PC-9 (cell line): ENCODE measurements around the gene SLC39A2. TPM values are rescaled to one million over a fixed set of nuclear protein-coding genes. Genes with fewer than 3 reads are reported as not detected.

Source experiments
- BruUV-seq: library from RNA; stranded (reverse); fragments of 400-500 nt; replicated peaks from 2 replicates; lab custom pipeline; 2021; lab: Mats Ljungman, UMichigan
- CTCF ChIA-PET: fragments of 300-600 bp; sonication (Branson Sonifier 250); formaldehyde crosslinking; loops from one replicate; lab custom pipeline; 2022; ENCODE audit warnings: antibody characterized with exemption; lab: Charles Lee
- POLR2A ChIA-PET: fragments of 300-600 bp; sonication (Branson Sonifier 250); formaldehyde crosslinking; loops from one replicate; lab custom pipeline; 2022; ENCODE audit warnings: antibody characterized with exemption; ENCODE audit not compliant: unreplicated experiment; lab: Charles Lee
- DNase-seq, 2 experiments: peaks; one replicate each; pipeline versions ENCODE4 v3.0.0 to v3.0.0-alpha.2; 2015 to 2022; ENCODE audit warnings: mixed read lengths in 1 of 2
- H2AFZ ChIP-seq: fragments of 200-600 bp; sonication (generic); 2 replicates; pipeline ENCODE4 v1.8.1; 2017; ENCODE audit warnings: antibody characterized with exemption
- H3F3A ChIP-seq: fragments of 200-600 bp; sonication (generic); 2 replicates; pipeline ENCODE4 v1.8.1; 2017; ENCODE audit warnings: antibody characterized with exemption, mild to moderate bottlenecking, low read depth; ENCODE audit not compliant: insufficient read depth
- H3K27ac ChIP-seq: fragments of 200-600 bp; sonication (generic); 2 replicates; pipeline ENCODE4 v1.6.1; 2016; ENCODE audit warnings: mixed run types
- H3K27me3 ChIP-seq: fragments of 200-600 bp; sonication (generic); 2 replicates; pipeline ENCODE4 v1.6.1; 2016; ENCODE audit warnings: low read depth, mixed run types; ENCODE audit not compliant: insufficient read depth
- H3K36me3 ChIP-seq: fragments of 200-600 bp; sonication (generic); 2 replicates; pipeline ENCODE4 v1.6.1; 2016; ENCODE audit warnings: low read depth, mixed run types
- H3K4me1 ChIP-seq: fragments of 200-600 bp; sonication (generic); replicated peaks from 2 replicates; pipeline ENCODE4 v1.6.1; 2016; ENCODE audit warnings: mixed run types; ENCODE audit not compliant: insufficient read depth
- H3K4me2 ChIP-seq: fragments of 200-600 bp; sonication (generic); 2 replicates; pipeline ENCODE4 v1.6.1; 2017; ENCODE audit warnings: mixed run types
- H3K4me3 ChIP-seq: fragments of 200-600 bp; sonication (generic); 2 replicates; pipeline ENCODE4 v1.6.1; 2016; ENCODE audit warnings: mixed run types
- H3K79me2 ChIP-seq: fragments of 200-600 bp; sonication (generic); 2 replicates; pipeline ENCODE4 v1.6.1; 2017; ENCODE audit warnings: low read depth, mixed run types
- H3K9me2 ChIP-seq: fragments of 200-600 bp; sonication (generic); 2 replicates; pipeline ENCODE4 v1.8.1; 2017; ENCODE audit warnings: mild to moderate bottlenecking; ENCODE audit not compliant: insufficient read depth
- H3K9me3 ChIP-seq: fragments of 200-600 bp; sonication (generic); 2 replicates; pipeline ENCODE4 v1.8.1; 2016; ENCODE audit warnings: low read depth; ENCODE audit not compliant: insufficient read depth
- H4K20me1 ChIP-seq: fragments of 200-600 bp; sonication (generic); 2 replicates; pipeline ENCODE4 v1.8.1; 2017; ENCODE audit not compliant: insufficient read depth
- EZH2 ChIP-seq: fragments of 200-600 bp; sonication (generic); IDR thresholded peaks from 2 replicates; pipeline ENCODE4 v1.8.0; 2017; ENCODE audit warnings: antibody characterized with exemption, low read depth
- intact Hi-C: fragments of 100-400 bp; cut with micrococcal nuclease; formaldehyde crosslinking; loops from one replicate; pipeline ENCODE4 v1.10.0; 2022; ENCODE audit not compliant: unreplicated experiment
- total RNA-seq: library from RNA; stranded (reverse); gene quantifications from 2 replicates; pipeline ENCODE4 v1.2.3, GENCODE V29; 2021
- TF ChIP-seq, protein P1 (sequence below): fragments of 200-600 bp; sonication (generic); conservative IDR thresholded peaks from 2 replicates; pipeline ENCODE4 v1.6.1; 2017; ENCODE audit warnings: mixed run types, antibody characterized with exemption, mild to moderate bottlenecking, moderate library complexity

Gene SLC39A2
- total RNA-seq, 1 experiment from 2014 or later: 0.35 TPM

GRCh38 chr14:21014761-21015190 is 15.7 kb downstream of the SLC39A2 start:
- H3K4me3 ChIP-seq: no peak overlapping the region
- no peaks in the 10 kb centered on the region for H3F3A ChIP-seq
- H3K36me3 ChIP-seq: no peaks in the 10 kb centered on the region
- intact Hi-C loops: loop anchor here (1.0 to 10.0 kb wide), 3 partner anchors 26 to 90 kb away; no protein-coding TSS in a partner anchor
- POLR2A ChIA-PET: interaction anchor here (0.7 to 0.8 kb wide), 2 partner anchors 17 to 588 kb away, joined by 6 to 17 read pairs; no protein-coding TSS in a partner anchor
- no peak overlapping the region for H3K27ac ChIP-seq
- no peak overlapping the region for H2AFZ ChIP-seq
- no peaks in the 10 kb centered on the region for H3K9me2 ChIP-seq
- H3K4me2 ChIP-seq: no peak overlapping the region
- H3K27me3 ChIP-seq: no peaks in the 10 kb centered on the region
- DNase-seq: peak; percentile 55 to 69
- H3K9me3 ChIP-seq: no peaks in the 10 kb centered on the region
- no peaks in the 10 kb centered on the region for H4K20me1 ChIP-seq
- CTCF ChIA-PET: interaction anchor here (0.5 to 2.5 kb wide), 13 partner anchors 9 to 269 kb away, joined by 3 to 20 read pairs (median 4); partner anchors contain the start of genes ARHGEF40 and SLC39A2
- BruUV-seq: no TSS peak
- H3K79me2 ChIP-seq: no peaks in the 10 kb centered on the region
- no peaks in the 10 kb centered on the region for H3K4me1 ChIP-seq
- TF ChIP-seq, protein P1, sequence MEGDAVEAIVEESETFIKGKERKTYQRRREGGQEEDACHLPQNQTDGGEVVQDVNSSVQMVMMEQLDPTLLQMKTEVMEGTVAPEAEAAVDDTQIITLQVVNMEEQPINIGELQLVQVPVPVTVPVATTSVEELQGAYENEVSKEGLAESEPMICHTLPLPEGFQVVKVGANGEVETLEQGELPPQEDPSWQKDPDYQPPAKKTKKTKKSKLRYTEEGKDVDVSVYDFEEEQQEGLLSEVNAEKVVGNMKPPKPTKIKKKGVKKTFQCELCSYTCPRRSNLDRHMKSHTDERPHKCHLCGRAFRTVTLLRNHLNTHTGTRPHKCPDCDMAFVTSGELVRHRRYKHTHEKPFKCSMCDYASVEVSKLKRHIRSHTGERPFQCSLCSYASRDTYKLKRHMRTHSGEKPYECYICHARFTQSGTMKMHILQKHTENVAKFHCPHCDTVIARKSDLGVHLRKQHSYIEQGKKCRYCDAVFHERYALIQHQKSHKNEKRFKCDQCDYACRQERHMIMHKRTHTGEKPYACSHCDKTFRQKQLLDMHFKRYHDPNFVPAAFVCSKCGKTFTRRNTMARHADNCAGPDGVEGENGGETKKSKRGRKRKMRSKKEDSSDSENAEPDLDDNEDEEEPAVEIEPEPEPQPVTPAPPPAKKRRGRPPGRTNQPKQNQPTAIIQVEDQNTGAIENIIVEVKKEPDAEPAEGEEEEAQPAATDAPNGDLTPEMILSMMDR: peak; percentile 83
- TF ChIP-seq EZH2: no peak

GRCh38 chr14:21015312-21015711 is 16.2 kb downstream of the SLC39A2 start:
- H3K9me3 ChIP-seq: no peaks in the 10 kb centered on the region
- H3K79me2 ChIP-seq: no peaks in the 10 kb centered on the region
- DNase-seq: no peak
- no peaks in the 10 kb centered on the region for H3K27me3 ChIP-seq
- no peak for TF ChIP-seq EZH2
- TF ChIP-seq, protein P1: no peak
- no peaks in the 10 kb centered on the region for H3K36me3 ChIP-seq
- no peaks in the 10 kb centered on the region for H3F3A ChIP-seq
- no peak overlapping the region for H3K4me2 ChIP-seq
- ChIA-PET POLR2A (no interaction called here), CTCF (interaction anchor here (0.5 to 2.5 kb wide), 12 partner anchors 9 to 268 kb away, joined by 3 to 20 read pairs (median 4); partner anchors contain the start of gene ARHGEF40)
- no peaks in the 10 kb centered on the region for H3K9me2 ChIP-seq
- intact Hi-C loops: loop anchor here (10.0 kb wide), 1 partner anchor 49 kb away; no protein-coding TSS in a partner anchor
- H2AFZ ChIP-seq: no peak overlapping the region
- H3K27ac ChIP-seq: no peak overlapping the region
- no peaks in the 10 kb centered on the region for H4K20me1 ChIP-seq
- no peak overlapping the region for H3K4me3 ChIP-seq
- H3K4me1 ChIP-seq: no peaks in the 10 kb centered on the region
- BruUV-seq: no TSS peak

- no peak for TF ChIP-seq EZH2
- TF ChIP-seq, protein P1: no peak
- Histone ChIP-seq H3K27ac (no peak overlapping the region), H3K4me3 (no peak overlapping the region), H3K27me3 (no peaks in the 10 kb centered on the region), H3K4me1 (no peaks in the 10 kb centered on the region), H3K9me2 (no peaks in the 10 kb centered on the region), H3K4me2 (no peak overlapping the region), H3K36me3 (no peaks in the 10 kb centered on the region), H3F3A (no peaks in the 10 kb centered on the region), H2AFZ (no peak overlapping the region), H4K20me1 (no peaks in the 10 kb centered on the region), H3K9me3 (no peaks in the 10 kb centered on the region), H3K79me2 (no peaks in the 10 kb centered on the region)
- CTCF ChIA-PET: no interaction called here
- DNase-seq: no peak
- POLR2A ChIA-PET: no interaction called here
- BruUV-seq: no TSS peak
- intact Hi-C loops: loop anchor here (10.0 kb wide), 1 partner anchor 48 kb away; no protein-coding TSS in a partner anchor
Measured at GRCh38 chr14:21016413-21017190, 17.5 kb downstream of the SLC39A2 start.
